HG03135 (cell line): ENCODE measurements around the gene NCKIPSD.
A peak's percentile ranks its signal among the peaks of the same experiment; 100 is the strongest.
"Not testable (repeated sequence)": the region's sequence is repeated elsewhere in the genome, so short reads cannot be mapped to it uniquely, and the experiment has no call there.

Source experiments
- ATAC-seq: cut with Tn5 transposase; IDR thresholded peaks from one replicate; pipeline ENCODE4 v1.9.1; 2021; ENCODE audit warnings: mild to moderate bottlenecking, moderate library complexity; ENCODE audit not compliant: unreplicated experiment

NCKIPSD gene

DNA sequence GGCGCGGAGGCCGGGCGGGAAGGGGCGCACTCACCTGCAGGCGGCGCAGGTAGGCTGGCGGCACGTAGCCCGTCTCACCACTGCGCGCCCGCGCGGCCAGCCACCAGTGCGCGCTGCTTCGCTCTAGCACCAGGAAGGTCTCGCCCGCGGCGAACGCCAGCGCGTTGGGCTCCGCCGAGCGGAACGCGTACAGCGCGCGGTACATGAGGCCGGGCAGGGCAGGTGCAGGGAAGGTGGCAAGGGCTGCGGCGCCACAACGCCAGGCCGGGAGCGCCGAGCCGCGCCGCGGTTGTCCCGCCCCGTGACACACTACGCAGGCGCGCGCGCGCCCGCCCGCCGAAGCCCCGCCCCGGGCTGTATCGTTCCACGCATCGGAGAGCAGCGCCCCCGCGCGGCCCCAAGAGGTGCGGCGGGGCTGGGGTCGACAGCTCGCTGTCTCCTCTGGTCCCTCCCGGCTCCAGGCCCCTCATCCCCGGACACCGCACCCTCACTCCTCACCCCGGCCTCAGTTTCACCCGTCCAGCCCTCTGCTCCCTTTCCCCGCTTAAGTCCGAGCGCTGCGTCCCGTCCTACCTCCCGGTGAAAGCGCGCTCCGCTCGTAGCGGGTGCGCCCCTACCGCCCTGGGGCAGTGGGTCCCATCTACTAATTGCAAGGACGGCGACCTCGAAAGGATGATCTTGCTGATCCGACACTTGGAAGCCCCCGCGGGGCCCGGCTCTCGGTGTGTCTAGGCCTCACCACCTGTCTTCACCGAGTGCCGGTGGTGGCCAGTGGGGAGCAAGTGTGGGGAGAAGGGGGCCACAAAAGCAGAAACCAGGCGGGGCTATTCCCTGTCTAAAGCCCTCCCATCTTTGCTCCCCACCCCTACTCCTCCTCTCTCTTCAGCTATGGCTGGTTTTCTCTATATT is at the start of gene NCKIPSD:
Gene NCKIPSD, minus strand, starts transcription at position 313 of the 909 bp plus-strand sequence. Its CDS starts 108 bp downstream, at position 205.
- peak; percentile 71 for ATAC-seq

DNA sequence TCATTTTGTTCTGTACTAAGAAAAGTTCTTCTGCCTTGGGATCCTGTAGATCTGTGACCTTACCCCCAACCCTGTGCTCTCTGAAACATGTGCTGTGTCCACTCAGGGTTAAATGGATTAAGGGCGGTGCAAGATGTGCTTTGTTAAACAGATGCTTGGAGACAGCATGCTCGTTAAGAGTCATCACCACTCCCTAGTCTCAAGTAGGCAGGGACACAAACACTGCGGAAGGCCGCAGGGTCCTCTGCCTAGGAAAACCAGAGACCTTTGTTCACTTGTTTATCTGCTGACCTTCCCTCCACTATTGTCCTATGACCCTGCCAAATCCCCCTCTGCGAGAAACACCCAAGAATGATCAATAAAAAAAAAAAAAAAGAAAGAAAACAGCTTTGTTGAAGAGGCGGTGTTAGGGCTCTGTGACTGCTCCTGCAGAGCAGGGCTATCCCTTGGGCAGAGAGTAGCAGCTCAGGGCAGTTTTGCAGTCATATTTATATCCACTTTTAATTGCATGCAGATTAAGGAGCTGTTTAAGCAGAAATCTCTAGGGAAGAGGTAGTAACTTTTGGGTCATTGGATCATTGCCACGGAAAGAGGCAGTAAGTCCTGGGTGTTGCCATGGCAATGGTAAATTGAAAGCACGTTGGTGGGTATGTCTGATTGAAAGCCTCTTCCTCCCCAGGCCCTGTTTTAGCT is 49.5 kb upstream of the NCKIPSD start:
- not testable (repeated sequence) for ATAC-seq

DNA sequence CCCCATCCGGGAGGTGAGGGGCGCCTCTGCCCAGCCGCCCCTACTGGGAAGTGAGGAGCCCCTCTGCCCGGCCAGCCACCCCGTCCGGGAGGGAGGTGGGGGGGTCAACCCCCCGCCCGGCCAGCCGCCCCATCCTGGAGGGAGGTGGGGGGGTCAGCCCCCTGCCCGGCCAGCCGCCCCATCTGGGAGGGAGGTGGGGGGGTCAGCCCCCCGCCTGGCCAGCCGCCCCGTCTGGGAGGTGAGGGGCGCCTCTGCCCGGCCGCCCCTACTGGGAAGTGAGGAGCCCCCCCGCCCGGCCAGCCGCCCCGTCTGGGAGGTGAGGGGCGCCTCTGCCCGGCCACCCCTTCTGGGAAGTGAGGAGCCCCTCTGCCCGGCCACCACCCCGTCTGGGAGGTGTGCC is 48.8 kb upstream of the NCKIPSD start:
- not testable (repeated sequence) for ATAC-seq

DNA sequence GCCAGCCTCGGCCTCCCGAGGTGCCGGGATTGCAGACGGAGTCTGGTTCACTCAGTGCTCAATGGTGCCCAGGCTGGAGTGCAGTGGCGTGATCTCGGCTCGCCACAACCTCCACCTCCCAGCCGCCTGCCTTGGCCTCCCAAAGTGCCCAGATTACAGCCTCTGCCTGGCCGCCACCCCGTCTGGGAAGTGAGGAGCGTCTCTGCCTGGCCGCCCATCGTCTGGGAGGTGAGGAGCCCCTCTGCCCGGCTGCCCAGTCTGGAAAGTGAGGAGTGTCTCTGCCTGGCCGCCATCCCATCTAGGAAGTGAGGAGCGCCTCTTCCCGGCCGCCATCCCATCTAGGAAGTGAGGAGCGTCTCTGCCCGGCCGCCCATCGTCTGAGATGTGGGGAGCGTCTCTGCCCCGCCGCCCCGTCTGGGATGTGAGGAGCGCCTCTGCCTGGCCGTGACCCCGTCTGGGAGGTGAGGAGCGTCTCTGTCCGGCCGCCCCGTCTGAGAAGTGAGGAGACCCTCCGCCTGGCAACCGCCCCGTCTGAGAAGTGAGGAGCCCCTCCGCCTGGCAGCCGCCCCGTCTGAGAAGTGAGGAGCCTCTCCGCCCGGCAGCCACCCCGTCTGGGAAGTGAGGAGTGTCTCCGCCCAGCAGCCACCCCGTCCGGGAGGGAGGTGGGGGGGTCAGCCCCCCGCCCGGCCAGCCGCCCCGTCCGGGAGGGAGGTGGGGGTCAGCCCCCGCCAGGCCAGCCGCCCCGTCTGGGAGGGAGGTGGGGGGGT is 48.2 kb upstream of the NCKIPSD start:
- not testable (repeated sequence) for ATAC-seq

DNA sequence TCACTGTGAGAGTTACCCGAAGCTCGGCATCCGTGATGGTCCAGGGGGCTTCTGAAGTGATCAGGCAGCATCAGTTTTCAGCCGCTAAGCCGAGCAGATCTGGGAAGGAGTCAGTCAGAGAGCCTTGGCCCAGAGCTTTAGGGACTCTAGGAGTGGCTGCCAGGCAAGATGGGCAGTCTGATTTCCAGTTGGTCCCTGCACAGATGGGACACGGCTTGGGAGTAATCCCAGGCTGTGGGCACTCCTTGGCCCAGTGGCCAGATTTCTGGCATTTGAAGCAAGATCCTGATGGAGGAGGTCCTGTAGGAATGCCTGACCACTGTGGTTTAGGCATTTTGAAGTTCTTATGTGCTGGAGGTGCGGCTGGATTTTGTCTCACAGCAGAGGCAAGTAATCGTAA is 41.8 kb upstream of the NCKIPSD start:
- no peak for ATAC-seq

DNA sequence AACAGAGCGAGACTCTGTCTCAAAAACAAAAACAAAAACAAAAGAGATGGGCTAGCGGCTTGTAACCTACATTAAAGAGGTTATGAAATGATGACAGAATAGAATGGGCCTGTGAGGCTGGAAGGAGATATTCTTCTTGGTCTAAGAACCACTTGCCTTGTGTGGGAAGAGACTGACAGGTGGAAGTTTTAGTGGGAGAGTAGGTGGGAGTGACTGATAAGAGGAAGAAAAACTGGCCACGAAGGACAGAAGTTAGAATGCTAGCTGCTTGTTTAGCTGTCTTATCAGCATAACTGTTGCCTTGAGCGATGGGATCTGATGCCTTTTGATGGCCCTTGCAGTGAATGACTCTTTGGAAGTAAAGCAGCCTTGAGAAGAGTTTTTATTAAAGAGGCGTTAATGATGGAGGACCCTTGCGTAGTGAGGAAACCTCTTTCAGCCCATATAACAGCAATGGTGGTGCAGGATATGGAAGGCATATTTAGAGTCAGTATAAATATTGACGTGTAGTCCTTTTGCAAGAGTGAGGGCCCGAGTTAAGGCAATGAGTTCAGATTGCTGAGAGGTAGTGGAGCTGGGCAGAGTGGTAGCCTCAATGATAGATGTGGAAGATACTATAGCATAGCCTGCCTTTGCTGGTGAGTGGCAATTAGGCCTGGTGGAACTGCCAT is 39.6 kb upstream of the NCKIPSD start:
- not testable (repeated sequence) for ATAC-seq

DNA sequence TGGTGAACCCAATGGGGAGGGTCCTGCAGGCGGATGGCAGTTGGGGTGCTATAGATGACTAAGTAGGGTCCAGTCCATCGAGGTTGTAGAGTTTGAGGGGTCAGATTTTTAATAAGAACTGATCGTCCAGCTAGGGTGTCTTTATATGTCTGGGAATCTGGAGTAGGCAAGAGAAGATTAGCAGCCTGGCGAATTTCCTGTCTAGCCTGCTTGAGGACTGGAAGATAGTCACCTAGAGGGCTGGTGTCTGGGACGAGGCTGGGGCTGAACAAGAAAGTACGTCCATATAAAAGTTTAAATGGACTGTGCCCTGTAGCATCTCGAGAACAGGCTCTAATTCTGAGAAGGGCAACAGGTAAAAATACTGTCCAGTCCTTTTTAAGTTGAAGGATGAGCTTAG is 38.0 kb upstream of the NCKIPSD start:
- no peak for ATAC-seq

DNA sequence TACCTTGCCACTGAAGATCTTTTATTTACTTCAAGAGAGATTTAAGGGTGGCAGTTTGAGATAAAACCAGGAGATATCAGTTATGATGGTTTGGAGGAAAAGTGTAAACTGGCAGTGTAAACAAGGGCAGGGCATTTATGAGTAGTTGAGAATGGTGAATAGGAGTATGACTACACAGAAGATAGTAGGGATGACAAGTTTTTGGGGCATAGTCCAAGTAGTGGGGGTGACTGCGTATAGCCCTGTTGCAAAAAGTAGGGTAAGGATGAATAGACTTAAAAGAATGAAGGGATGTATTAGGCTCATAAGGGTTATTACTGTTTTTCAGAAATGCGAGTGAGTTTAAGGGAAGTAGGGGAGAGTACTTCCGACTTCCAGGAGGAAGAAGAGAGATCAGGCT is 37.6 kb upstream of the NCKIPSD start:
- not testable (repeated sequence) for ATAC-seq

DNA sequence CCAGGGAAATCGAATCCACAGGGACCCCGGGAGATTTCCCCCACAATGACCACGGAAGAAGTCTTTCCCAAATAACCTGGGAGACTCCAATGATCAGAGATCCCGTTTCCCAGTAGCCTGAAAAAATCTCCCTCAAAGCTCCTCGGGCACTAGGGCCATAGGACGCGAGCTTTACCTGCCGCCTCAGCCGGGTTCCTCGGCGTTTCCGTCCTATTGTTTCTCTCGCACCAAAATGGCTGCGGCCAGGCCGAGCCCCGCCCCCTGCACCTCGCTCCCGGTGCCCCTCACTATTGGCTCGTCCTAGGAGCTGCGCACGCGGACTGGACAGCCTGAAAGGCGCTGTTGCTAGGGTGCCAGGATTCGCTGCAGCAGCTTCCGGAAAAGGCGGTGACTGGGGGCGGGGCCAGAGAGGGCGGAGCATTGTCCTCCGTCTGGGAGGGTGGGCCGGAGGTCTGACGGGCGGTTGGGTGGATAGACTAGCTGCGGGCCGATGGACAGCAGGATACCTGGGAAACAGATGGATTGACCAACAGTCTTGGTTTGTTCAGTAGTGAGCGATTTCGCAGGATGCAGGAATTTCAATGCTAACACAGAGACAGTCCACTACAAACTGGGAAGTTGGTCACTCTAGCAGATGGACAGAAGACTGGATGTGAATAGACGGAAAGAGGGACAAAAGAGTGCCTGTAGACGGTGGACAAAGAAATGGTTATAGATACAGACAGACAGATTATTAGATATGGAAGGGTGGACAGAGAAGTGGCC is 31.4 kb upstream of the NCKIPSD start, which contains the start of gene IP6K2:
Gene IP6K2, minus strand, starts transcription at position 240 of the 765 bp plus-strand sequence. CDS start 21,930 bp downstream, outside the sequence.
- ATAC-seq: peak; percentile 98

DNA sequence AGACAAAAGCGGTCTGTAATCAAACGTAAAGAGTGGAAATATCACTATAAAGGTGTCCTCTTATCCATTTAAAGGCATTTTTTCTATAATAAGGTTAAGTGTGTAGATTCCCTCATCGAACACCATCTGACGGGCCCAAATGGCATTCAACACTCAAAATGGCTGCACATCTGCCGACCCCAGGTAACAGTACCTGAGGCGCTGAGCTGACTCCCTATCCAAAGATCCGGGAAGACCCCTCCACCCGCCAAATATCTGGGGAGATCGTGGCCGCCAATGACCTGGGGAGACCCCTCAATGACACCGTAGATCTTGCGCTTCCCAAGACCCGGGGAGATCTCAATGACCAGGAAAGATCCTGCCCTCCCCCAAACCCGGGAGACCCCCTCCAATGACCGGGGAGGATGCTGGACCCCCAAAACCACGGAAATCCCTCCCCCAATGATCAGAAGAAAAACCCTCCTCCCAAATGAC is 30.8 kb upstream of the NCKIPSD start:
- ATAC-seq: no peak

DNA sequence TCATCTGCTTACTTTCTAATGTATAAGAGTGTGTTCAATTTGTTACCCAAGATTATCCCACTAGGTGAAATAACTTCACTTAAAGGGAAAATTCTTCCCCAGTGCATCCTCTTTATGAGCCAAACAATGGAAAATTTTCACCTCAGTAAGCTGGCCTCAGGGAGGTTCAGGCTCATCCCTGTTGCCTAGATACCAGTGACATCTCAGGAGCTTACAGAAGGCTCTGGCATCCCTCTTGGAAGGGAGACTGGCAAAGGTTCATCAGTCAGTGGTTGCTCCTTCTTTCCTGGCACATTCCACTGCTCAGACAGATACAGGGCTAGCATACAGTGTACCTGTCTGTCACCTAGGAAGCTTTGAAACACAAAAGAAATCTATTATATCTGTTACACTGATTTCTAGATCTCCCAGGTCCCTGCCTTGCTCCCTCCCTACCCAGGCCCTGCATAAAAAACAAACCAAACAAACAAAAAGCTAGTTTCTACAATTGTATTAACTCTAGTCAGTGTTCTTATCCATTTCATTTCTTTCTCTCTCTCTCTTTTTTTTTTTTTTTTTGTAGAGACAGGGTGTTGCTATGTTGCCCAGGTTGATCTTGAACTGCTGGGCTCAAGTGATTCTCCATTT is 29.6 kb upstream of the NCKIPSD start:
- no peak for ATAC-seq

DNA sequence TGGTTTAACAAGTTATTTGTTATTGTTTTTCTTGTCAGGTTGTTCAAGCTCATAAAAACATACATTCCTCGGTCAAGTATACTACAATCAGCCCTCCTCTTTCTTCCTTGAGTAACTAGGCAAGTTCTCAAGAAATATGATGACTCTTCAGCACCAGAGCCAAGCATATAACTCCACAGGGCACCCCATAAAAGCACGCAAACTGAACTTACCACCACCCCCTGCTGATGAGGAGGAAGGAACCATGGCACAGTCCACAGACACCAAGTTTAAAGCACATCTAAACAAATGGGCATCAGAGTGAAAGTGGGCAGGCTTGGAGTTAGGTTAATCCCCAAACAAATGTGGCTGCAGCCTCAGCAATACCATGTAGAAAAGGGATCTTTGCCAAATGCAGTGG is 26.0 kb upstream of the NCKIPSD start:
- no peak for ATAC-seq

DNA sequence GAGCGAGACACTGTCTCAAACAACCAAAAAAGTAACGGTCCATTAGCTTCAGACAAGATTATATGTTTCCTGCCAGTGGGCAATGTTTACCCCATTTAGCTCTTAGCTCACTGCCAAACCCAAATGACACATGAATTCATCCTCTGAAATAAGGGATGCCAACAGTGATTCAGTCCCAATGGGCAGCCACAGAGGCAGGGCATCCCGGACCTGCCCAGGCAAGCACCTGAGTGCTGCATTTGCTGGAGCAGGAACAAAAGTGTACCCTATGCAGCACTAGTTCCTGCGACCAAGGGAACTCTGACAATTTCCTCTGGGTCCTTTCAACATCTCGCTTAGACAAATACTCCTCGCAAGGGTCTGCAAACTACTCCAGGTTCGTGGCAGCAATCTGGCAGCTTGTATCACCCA is 23.3 kb upstream of the NCKIPSD start:
- ATAC-seq: no peak

DNA sequence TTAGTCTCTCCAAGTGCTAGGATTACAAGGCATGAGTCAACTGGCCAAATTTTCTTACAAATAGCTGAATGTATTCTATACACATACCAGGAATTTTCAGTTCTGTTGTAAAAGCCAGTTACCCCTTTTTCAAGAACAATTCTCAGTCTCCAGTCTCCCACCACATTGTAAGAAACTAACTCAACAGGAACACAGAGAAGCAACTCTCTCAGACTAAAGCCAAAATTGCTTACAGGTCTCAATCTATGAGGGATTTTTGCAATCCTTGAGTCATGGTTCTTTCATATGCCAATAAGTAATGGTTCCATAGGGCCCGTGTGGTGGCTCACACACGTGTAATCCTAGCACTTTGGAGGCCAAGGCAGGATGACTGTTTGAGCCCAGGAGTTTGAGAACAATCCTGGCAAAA is 22.8 kb upstream of the NCKIPSD start:
- no peak for ATAC-seq

DNA sequence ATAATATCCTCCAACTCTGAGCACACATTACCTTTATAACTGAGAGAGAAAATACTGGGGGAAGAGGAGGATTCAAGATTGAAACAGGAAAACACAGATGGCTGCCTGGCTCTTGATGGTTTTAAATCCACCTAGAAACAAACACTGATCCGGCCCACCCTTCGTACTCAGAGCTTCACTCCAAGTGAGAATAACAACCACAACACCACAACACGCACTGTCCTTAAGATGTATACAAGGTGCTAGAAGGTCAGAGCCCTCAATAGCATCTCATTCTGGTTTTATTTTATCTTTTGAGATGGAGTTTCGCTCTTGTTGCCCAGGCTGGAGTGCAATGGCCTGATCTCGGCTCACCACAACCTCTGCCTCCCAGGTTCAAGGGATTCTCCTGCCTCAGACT is 21.4 kb upstream of the NCKIPSD start:
- ATAC-seq: no peak

DNA sequence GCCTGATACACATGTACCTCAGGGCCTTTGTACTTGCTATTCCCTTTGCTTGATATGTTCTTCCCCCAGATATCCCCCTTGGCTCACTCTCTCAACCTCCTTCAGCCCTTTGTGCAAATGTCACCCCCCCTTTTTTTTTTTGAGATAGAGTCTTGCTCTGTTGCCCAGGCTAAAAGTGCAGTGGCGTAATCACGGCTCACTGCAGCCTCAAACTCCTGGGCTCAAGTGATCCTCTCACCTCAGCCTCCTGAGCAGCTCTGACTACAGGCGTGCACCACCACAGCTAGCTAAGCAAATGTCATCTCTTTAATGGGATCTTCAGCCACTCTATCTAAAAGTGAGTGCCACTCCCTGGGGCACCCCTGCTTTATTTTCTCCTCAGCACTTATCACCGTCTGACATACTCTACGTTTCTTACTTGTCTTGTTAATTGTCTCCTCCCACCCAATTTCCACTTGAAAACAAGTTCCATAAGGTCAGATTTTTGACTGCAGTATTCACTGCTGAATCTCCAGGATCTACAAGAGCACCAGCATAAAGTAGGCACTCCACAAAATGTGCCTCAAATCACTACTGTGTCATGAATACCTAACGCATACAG is 16.7 kb upstream of the NCKIPSD start:
- no peak for ATAC-seq

DNA sequence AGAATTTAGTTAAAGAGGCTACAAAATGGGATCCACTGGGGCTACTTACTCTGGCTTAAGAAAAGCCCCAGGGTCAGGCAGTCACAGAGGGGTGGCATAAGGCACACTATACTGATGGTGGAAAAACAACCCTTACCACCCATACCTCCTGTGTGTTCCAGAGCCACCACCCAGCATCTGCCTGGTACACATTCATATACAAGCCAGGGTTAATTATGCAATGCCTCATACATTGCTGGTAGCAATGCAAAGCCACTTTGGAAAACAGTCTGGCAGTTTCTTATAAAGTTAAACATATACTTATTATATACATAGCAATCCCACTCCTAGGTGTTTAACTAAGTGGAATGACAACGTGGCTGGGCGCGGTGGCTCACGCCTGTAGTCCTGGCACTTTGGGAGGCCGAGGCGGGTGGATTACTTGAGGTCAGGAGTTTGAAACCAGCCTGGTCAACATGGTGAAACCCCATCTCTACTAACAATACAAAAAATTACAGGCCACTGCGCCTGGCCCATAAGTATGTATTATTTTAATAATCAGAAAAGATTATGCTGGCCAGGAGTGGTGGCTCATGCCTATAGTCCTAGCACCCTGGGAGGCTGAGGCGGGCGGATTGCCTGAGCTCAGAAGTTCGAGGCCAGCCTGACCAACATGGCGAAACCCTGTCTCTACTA is 15.2 kb upstream of the NCKIPSD start:
- ATAC-seq: no peak

DNA sequence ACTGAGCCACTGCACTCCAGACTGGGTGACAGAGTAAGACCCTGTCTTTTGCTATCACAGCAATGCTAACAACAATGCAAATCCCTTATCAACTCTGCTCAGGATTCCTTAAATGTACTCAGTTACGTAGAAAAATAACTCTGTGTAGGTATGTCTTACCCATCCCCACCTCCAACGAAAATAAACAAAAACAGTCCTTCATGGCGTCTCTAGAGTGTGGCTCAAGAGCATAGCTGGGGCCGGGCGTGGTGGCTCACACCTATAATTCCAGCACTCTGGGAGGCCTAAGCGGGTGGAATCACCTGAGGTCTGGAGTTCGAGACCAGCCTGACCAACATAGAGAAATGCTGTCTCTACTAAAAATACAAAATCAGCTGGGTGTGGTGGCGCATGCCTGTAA is 13.2 kb upstream of the NCKIPSD start:
- ATAC-seq: no peak
